ENCODE results near the gene VPS39. TPM values are rescaled to one million over a fixed set of nuclear protein-coding genes. Genes with fewer than 3 reads are reported as not detected.

VPS39 gene
- total and polyA plus RNA-seq, 2 experiments from 2014 or later = 28.8 to 43.9 TPM

DNA sequence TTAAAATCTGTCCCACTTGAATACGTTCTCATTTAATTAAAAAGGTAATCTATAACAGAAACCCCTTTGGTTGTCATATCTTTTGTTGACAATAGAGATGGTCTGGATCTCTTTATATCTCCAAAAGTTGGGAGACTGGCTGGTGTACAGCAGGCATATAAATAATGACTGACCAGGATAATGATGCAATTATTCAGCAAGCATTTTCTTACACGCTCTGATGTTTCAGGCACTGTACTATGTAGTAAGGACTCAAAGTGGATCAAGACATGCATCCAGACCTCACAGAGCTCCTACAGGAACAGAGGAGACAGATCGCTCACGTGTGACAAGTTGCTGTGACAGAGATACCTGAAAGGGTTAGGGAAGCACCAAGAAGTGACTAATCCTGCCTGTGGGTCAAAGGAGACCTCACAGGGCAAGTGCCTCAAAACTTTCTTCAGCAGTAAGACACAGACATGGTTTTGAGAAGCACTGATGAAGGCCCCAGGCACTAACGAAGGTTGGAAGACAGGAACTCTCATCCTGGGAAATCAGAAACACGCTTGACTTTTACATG is 25.7 kb downstream of the VPS39 start:
- Histone ChIP-seq H3K4me2 (no peak overlapping the region), H3K27me3 (no peaks in the 10 kb centered on the region), H3K9me2 (replicated peaks; ENCODE audit: insufficient read depth) (no peaks in the 10 kb centered on the region), H3K4me3 (no peak overlapping the region), H3K27ac (no peak overlapping the region), H4K20me1 (ENCODE audit: insufficient read depth, poor library complexity, severe bottlenecking) (no peaks in the 10 kb centered on the region), H3K4me1 (ENCODE audit: insufficient read depth) (no peaks in the 10 kb centered on the region), H3K79me2 (no peaks in the 10 kb centered on the region), H3K9me3 (ENCODE audit: low read depth) (no peaks in the 10 kb centered on the region), H2AFZ (no peak overlapping the region), H3K36me3 (replicated peaks; ENCODE audit: insufficient read depth, low read depth) (no peaks in the 10 kb centered on the region)
- TF ChIP-seq EZH2 (IDR thresholded peaks at IDR 0.05; ENCODE audit: borderline replicate concordance) (no peak), EZH2phosphoT487 (IDR thresholded peaks at IDR 0.05; ENCODE audit: low read depth, severe bottlenecking, unreplicated experiment) (no peak), CTCF (IDR thresholded peaks at IDR 0.05; ENCODE audit: poor library complexity) (no peak)
- 93% methylated on average over 6 of the region's 6 CpGs for WGBS (ENCODE audit: low lambda C conversion rate, missing lambda C conversion rate)
- DNase-seq (ENCODE audit: low spot score) = no peak

- Histone ChIP-seq H3K27ac (no peak overlapping the region), H4K20me1 (ENCODE audit: insufficient read depth, poor library complexity, severe bottlenecking) (no peaks in the 10 kb centered on the region), H3K4me3 (no peak overlapping the region), H3K4me1 (ENCODE audit: insufficient read depth) (no peaks in the 10 kb centered on the region), H3K27me3 (no peaks in the 10 kb centered on the region), H3K36me3 (replicated peaks; ENCODE audit: insufficient read depth, low read depth) (no peaks in the 10 kb centered on the region), H3K4me2 (no peak overlapping the region), H2AFZ (no peak overlapping the region), H3K9me3 (ENCODE audit: low read depth) (no peaks in the 10 kb centered on the region), H3K9me2 (replicated peaks; ENCODE audit: insufficient read depth) (no peaks in the 10 kb centered on the region), H3K79me2 (no peaks in the 10 kb centered on the region)
- no peak for TF ChIP-seq EZH2 (IDR thresholded peaks at IDR 0.05; ENCODE audit: borderline replicate concordance)
- no peak for TF ChIP-seq CTCF (IDR thresholded peaks at IDR 0.05; ENCODE audit: poor library complexity)
- TF ChIP-seq EZH2phosphoT487 (IDR thresholded peaks at IDR 0.05; ENCODE audit: low read depth, severe bottlenecking, unreplicated experiment) = no peak
- WGBS (ENCODE audit: low lambda C conversion rate, missing lambda C conversion rate) = 81% methylated on average over 2 of the region's 2 CpGs
- DNase-seq (ENCODE audit: low spot score) = no peak
These were observed 30.0 kb downstream of the VPS39 start for GRCh38 chr15:42178056-42178455.

- Histone ChIP-seq H3K27me3 (no peaks in the 10 kb centered on the region), H3K27ac (no peak overlapping the region), H3K4me1 (ENCODE audit: insufficient read depth) (no peaks in the 10 kb centered on the region), H3K4me2 (no peak overlapping the region), H2AFZ (no peak overlapping the region), H3K4me3 (no peak overlapping the region), H3K79me2 (no peaks in the 10 kb centered on the region), H3K9me2 (replicated peaks; ENCODE audit: insufficient read depth) (no peaks in the 10 kb centered on the region), H3K9me3 (ENCODE audit: low read depth) (no peaks in the 10 kb centered on the region), H3K36me3 (replicated peaks; ENCODE audit: insufficient read depth, low read depth) (no peaks in the 10 kb centered on the region), H4K20me1 (ENCODE audit: insufficient read depth, poor library complexity, severe bottlenecking) (no peaks in the 10 kb centered on the region)
- no peak for DNase-seq (ENCODE audit: low spot score)
- no peak for TF ChIP-seq CTCF (IDR thresholded peaks at IDR 0.05; ENCODE audit: poor library complexity)
- no peak for TF ChIP-seq EZH2phosphoT487 (IDR thresholded peaks at IDR 0.05; ENCODE audit: low read depth, severe bottlenecking, unreplicated experiment)
- no peak for TF ChIP-seq EZH2 (IDR thresholded peaks at IDR 0.05; ENCODE audit: borderline replicate concordance)
- 90% methylated on average over 5 of the region's 5 CpGs for WGBS (ENCODE audit: low lambda C conversion rate, missing lambda C conversion rate)
These were observed 32.4 kb downstream of the VPS39 start for GRCh38 chr15:42175671-42176070.

All from hepatocyte (in vitro differentiated cells).